Large intestine (tissue), 3 donors: Measurements from ENCODE around the gene YEATS4. TPM values are rescaled to one million over a fixed set of nuclear protein-coding genes. Genes with fewer than 3 reads are reported as not detected.

Source experiments
- DNase-seq, 2 donors: peaks; one replicate each; pipeline versions ENCODE4 v3.0.0 to v3.0.0-alpha.2; 2013
- H3K27ac ChIP-seq: one replicate; pipeline ENCODE4 v1.5.1; 2013; ENCODE audit warnings: low read length
- H3K27me3 ChIP-seq: 2 replicates; pipeline ENCODE4 v1.6.1; 2013; ENCODE audit warnings: low read length; ENCODE audit not compliant: control insufficient read depth, insufficient read depth
- H3K36me3 ChIP-seq: 2 replicates; pipeline ENCODE4 v1.6.1; 2013; ENCODE audit warnings: low read length; ENCODE audit not compliant: control insufficient read depth, insufficient read depth
- H3K4me1 ChIP-seq: one replicate; pipeline ENCODE4 v1.6.1; 2013; ENCODE audit warnings: low read length; ENCODE audit not compliant: control insufficient read depth, insufficient read depth
- H3K4me3 ChIP-seq: one replicate; pipeline ENCODE4 v1.5.1; 2013; ENCODE audit warnings: low read length
- H3K9me3 ChIP-seq: one replicate; pipeline ENCODE4 v1.6.1; 2013; ENCODE audit warnings: mild to moderate bottlenecking, low read depth, low read length, moderate library complexity; ENCODE audit not compliant: control insufficient read depth
- WGBS: methylation state at CpG from one replicate; pipeline ENCODE4 v1.1.5; 2013; ENCODE audit warnings: low lambda C conversion rate; ENCODE audit not compliant: insufficient coverage; 5-methylcytosine and 5-hydroxymethylcytosine counted together
- polyA plus RNA-seq: library from polyadenylated mRNA; unstranded; fragments of 120-200 nt; gene quantifications from one replicate; pipeline ENCODE4 v1.2.1, GENCODE V29; 2013

The YEATS4 gene
- polyA plus RNA-seq, 1 donor, result 21.0 TPM

DNA sequence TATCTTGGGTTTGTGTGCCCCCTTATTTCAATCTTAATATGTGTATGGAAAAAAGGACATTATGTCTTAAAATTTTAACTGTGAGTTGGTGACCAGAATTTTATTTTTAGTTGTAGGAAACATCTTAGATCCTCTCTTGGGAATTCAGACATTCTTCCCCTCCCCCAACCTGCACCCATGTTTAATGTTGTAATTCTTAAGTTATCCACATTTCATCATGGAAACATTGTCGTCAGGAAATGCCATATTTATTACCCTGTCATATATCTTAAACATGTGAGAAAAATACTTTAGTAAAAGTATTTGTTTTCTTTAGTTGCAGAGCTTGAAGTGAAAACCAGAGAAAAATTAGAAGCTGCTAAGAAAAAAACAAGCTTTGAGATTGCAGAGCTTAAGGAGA, 30.3 kb downstream of the YEATS4 start:
- Histone ChIP-seq H3K4me3 (no peak overlapping the region), H3K4me1 (no peaks in the 10 kb centered on the region), H3K9me3 (no peaks in the 10 kb centered on the region), H3K27me3 (no peaks in the 10 kb centered on the region), H3K27ac (no peak overlapping the region), H3K36me3 (peaks cover 8% of the 10 kb centered on the region)
- WGBS, result no CpG with 5 or more reads among the region's 1 CpG
- DNase-seq, result no peak

DNA sequence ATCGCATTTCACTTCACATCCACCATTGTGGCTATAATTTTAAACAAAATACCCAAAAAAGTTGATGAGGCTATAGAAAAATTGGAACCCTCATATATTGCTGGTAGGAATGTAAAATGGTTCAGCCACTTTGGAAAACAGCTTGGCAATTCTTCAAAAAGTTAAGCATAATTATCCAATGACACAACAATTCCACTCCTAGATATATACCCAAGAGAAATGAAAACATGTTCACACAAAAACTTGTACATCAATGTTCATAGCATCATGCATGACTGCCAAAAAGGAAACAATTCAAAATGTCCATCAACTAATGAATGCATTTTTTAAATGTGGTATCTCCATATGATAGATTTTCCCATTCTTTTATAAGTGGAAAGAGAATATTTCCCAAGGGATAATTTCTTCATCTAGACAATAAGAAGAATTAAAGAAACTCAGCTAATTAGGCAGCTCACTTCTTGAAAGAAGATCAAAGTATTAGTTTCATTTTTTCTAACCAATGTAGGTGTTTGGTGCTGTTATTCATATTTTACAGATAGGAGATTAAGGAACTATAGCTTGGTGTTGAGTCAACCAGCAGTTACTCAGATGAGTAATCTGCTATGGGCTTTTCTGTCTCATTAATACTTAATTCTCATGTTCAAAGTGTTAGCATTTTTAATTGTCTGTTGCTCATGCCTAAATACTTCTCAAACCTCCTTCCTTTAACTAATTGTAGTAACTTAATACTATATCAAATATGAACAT, 32.8 kb downstream of the YEATS4 start:
- Histone ChIP-seq H3K4me1 (no peaks in the 10 kb centered on the region), H3K27me3 (no peaks in the 10 kb centered on the region), H3K9me3 (no peaks in the 10 kb centered on the region), H3K27ac (no peak overlapping the region), H3K36me3 (peaks cover 10% of the 10 kb centered on the region), H3K4me3 (no peak overlapping the region)
- no CpG with 5 or more reads among the region's 1 CpG for WGBS
- no peak for DNase-seq

DNA sequence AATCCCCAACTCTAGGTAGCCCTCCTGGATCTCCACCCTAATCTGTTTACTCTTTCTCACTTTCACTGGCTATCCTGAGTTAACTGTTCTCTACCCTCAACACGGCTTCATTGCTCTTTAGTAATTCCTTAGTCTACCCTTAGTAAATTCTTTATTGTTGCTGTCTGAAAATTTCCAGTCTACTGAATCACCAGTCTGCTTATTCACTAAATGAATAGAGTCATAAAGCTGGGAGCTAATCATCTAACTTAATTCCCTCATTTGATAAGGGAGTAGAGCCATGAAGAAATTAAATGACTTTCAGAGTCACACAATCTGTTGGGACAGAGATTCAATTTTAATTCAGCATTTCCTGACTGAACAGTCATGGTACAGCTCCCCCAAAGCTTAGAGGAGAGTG, 36.5 kb downstream of the YEATS4 start:
- no peaks in the 10 kb centered on the region for H3K4me1 ChIP-seq

GRCh38 chr12:69396963-69397362, 37.4 kb downstream of the YEATS4 start:
- no peak for DNase-seq
- no peak overlapping the region for H3K4me3 ChIP-seq
- H3K27ac ChIP-seq, result no peak overlapping the region
- no peaks in the 10 kb centered on the region for H3K9me3 ChIP-seq
- peaks cover 5% of the 10 kb centered on the region for H3K36me3 ChIP-seq
- WGBS, result no CpG with 5 or more reads among the region's 3 CpGs
- H3K4me1 ChIP-seq, result no peaks in the 10 kb centered on the region
- no peaks in the 10 kb centered on the region for H3K27me3 ChIP-seq

More for the DNA sequence above, 36.5 kb downstream of the YEATS4 start:
- H3K9me3 ChIP-seq, result no peaks in the 10 kb centered on the region
- WGBS, result 50% methylated on average over 1 of the region's 1 CpG
- H3K27ac ChIP-seq, result no peak overlapping the region
- H3K27me3 ChIP-seq, result no peaks in the 10 kb centered on the region
- no peak overlapping the region for H3K4me3 ChIP-seq
- DNase-seq, result no peak
- H3K36me3 ChIP-seq, result peaks cover 8% of the 10 kb centered on the region

- WGBS, result no CpG with 5 or more reads among the region's 3 CpGs
- no peak overlapping the region for H3K4me3 ChIP-seq
Observed at GRCh38 chr12:69397978-69398377, 38.4 kb downstream of the YEATS4 start.

DNA sequence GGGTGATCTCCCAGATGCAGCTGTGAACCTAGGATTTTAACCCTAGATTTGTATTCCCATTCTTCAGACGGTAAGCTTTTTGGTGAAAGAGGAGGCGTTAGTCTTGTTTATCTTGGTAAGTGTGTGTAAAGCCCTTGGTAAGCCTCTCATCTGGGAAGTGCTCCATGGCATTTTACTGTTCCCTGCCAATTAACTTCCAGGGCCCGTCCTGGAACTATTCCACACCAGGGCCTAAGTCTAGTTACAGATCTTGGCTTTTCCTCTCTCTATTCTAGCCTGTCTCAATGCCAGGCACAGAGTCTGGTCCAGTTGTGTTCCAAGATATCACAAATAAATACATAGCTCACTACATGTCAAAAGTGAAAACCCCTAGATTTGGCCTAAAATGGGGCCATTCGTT, 42.4 kb downstream of the YEATS4 start:
- Histone ChIP-seq H3K4me3 (no peak overlapping the region), H3K27ac (no peak overlapping the region), H3K27me3 (no peaks in the 10 kb centered on the region), H3K9me3 (no peaks in the 10 kb centered on the region), H3K36me3 (peaks cover 3% of the 10 kb centered on the region), H3K4me1 (no peaks in the 10 kb centered on the region)
- WGBS, result 100% methylated on average over 2 of the region's 4 CpGs
- DNase-seq, result no peak

More at GRCh38 chr12:69397978-69398377, 38.4 kb downstream of the YEATS4 start:
- no peak for DNase-seq
- Histone ChIP-seq H3K27me3 (no peaks in the 10 kb centered on the region), H3K36me3 (peaks cover 3% of the 10 kb centered on the region), H3K9me3 (no peaks in the 10 kb centered on the region), H3K27ac (no peak overlapping the region), H3K4me1 (no peaks in the 10 kb centered on the region)

GRCh38 chr12:69404851-69405565, 45.5 kb downstream of the YEATS4 start:
- WGBS, result 93% methylated on average over 3 of the region's 7 CpGs
- H3K36me3 ChIP-seq, result no peaks in the 10 kb centered on the region
- DNase-seq, result no peak
- H3K27ac ChIP-seq, result no peak overlapping the region
- H3K9me3 ChIP-seq, result no peaks in the 10 kb centered on the region
- no peaks in the 10 kb centered on the region for H3K4me1 ChIP-seq
- H3K4me3 ChIP-seq, result no peak overlapping the region
- no peaks in the 10 kb centered on the region for H3K27me3 ChIP-seq

DNA sequence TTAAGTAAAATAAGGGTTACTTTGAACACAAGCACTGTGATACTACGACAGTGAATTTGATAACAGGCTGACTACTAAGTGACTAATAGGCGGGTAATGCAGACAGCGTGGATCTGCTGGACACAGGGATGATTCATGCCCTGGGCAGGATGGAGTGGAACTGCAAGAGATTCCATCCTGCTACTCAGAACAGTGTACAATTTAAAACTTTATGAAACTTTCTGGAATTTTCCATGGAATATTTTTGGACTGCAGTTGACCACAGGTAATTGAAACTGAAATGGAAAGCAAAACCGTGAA, 46.0 kb downstream of the YEATS4 start:
- 93% methylated on average over 3 of the region's 4 CpGs for WGBS
- Histone ChIP-seq H3K27me3 (no peaks in the 10 kb centered on the region), H3K4me3 (no peak overlapping the region), H3K27ac (no peak overlapping the region), H3K36me3 (no peaks in the 10 kb centered on the region), H3K4me1 (no peaks in the 10 kb centered on the region), H3K9me3 (no peaks in the 10 kb centered on the region)
- no peak for DNase-seq

DNA sequence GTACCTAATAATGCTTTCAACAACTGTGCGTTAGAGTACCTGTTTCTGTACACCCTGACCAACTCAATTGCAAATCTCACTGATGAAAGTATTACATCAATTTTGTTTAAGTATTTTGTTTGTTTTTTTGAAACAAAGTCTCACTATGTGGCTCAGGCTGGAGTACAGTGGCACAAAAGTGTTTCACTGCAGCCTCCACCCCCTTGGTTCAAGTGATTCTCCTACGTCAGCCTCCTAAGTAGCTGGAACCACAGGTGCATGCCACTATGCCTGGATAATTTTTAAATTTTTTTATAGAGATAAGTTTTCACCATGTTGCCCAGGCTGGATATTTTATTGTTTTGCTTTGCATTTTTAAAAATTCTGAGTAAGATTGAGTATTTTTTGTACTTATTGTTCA, 46.7 kb downstream of the YEATS4 start:
- WGBS, result 100% methylated on average over 1 of the region's 2 CpGs
- H3K9me3 ChIP-seq, result no peaks in the 10 kb centered on the region
- no peaks in the 10 kb centered on the region for H3K36me3 ChIP-seq
- no peaks in the 10 kb centered on the region for H3K27me3 ChIP-seq
- no peak overlapping the region for H3K4me3 ChIP-seq
- no peak overlapping the region for H3K27ac ChIP-seq
- no peaks in the 10 kb centered on the region for H3K4me1 ChIP-seq
- no peak for DNase-seq

GRCh38 chr12:69410571-69410970, 51.0 kb downstream of the YEATS4 start:
- Histone ChIP-seq H3K36me3 (no peaks in the 10 kb centered on the region), H3K4me1 (peaks cover 7% of the 10 kb centered on the region), H3K4me3 (no peak overlapping the region), H3K27me3 (no peaks in the 10 kb centered on the region), H3K9me3 (no peaks in the 10 kb centered on the region), H3K27ac (no peak overlapping the region)
- DNase-seq, result no peak
- 98% methylated on average over 6 of the region's 9 CpGs for WGBS

DNA sequence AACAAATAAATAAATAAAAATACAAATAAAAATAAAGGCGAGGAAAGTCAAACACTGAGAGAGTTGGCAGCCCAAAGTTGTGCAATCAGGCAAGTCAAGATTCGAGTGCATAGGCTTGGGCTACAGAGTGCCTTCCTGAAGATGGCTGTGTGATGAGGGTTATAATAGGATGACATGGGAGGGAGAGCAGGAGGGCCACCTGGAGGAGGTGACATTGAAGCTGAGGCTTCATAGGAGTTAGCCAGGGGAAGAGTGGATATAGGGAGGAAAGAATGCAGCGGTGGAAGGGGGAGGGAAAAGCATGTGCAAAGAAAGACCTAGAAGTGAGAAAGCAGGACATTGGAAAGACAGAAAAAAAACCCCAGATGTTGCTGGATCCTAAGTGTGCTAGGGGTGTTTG, 53.1 kb downstream of the YEATS4 start:
- H3K36me3 ChIP-seq, result no peaks in the 10 kb centered on the region
- 85% methylated on average over 2 of the region's 3 CpGs for WGBS

More for the DNA sequence above, 53.1 kb downstream of the YEATS4 start:
- Histone ChIP-seq H3K4me1 (peaks cover 20% of the 10 kb centered on the region), H3K27ac (no peak overlapping the region), H3K9me3 (no peaks in the 10 kb centered on the region), H3K4me3 (no peak overlapping the region), H3K27me3 (no peaks in the 10 kb centered on the region)
- DNase-seq, result no peak
